GM21515 (cell line): ENCODE results near the gene ZNF320.
"Not testable (repeated sequence)": the region's sequence is repeated elsewhere in the genome, so short reads cannot be mapped to it uniquely, and the experiment has no call there.

Experiments
- ATAC-seq: cut with Tn5 transposase; IDR thresholded peaks from one replicate; pipeline ENCODE4 v1.9.1; 2021; ENCODE audit not compliant: unreplicated experiment

The ZNF320 gene

GRCh38 chr19:52922841-52923777 lies 25.7 kb upstream of the ZNF320 start, which contains the start of gene ZNF888:
ZNF888 (minus strand) TSS chr19:52923428; CDS start chr19:52917873, 5,555 bp downstream.
- ATAC-seq, result peak; percentile 93

DNA sequence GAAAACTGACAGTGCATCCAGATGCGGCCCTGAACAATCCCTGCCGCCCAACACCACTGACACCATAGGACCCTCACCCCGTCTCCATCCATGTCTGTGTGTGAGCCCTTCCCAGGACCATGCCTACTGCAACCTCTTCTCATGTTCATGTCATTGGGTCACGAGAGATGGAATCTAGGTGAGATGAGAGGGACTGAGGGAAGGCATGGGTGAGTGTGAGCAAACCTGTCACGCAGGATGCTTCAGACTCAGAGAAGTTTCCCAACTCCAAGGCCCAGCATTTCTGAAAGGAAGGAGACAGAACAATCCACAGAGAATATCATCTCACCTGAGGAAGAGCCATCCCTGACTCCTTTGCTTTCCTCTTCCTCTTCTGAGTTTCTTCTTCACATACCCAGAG lies 20.1 kb upstream of the ZNF320 start:
- ATAC-seq, result no peak

DNA sequence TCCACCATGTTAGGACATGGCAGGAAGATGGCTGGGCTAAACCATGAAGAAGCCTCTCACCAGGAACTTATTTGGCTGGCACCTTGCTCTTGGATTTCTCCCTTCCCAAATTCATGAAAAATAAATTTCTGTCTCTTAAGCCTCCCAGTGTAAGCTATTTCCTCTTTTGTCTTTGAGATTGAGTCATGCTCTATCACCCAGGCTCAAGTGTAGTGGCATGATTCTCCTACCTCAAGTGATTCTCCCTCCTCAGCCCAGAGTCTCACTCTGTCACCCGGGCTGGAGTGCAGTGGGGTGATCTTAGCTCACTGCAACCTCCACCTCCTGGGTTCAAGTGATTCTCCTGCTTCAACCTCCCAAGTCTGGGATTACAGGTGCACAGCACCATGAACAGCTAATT lies 13.2 kb upstream of the ZNF320 start:
- no peak for ATAC-seq

DNA sequence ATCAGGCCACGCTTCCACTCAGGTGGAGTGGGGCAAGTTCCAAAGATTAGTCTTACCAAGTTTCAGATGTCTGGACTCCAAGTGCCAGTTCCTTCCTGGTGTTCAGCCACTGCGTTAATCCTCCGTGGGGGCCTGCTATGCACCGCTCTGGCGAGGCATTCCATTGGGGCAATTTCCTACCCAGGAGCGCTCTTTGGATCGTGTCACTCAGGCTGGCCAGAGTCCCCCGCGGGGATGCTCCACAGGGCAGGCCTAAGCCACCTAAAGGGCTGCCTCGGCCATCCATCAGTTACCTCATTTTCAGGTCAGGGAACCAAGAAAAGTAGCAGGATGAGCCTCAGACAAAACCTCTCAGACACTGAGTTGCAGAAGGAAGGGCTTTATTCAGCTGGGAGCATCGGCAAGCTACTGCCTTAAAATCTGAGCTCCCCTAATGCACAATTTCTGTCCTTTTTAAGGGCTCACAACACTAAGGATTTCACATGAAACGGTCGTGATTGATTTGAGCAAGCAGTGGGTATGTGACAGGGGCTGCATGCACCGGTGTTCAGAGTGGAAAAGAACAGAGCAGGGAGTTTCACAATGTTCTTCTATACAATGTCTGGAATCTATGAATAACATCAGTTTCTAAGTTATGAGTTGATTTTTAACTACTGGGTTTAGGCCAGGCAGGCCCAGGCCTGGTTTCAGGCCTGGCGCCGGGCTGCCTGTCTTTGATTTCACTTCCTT lies 6.8 kb upstream of the ZNF320 start:
- ATAC-seq, result not testable (repeated sequence)

DNA sequence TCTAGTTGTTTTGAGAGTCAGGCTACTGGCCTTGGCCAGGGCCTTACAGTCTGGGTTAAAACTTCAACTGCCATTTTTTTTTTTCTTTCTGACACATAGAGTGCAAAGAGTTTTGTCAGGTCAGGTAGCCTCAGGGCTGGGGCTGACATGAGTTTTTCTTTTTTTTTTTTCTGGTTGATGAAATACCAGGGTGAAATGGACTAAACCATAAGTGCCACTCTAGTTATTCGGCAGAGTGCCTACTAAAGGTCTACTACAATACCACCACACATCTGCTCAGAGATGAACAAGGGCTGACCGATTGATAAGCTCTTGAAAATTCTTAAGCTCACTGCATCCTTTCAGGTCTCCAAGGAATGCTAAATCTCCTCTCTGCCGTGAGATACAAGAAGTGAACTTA lies 4.4 kb upstream of the ZNF320 start:
- no peak for ATAC-seq

- ATAC-seq, result not testable (repeated sequence)
These were observed 1.2 kb upstream of the ZNF320 start for GRCh38 chr19:52898596-52898995.

GRCh38 chr19:52898101-52898500 lies 666 bp upstream of the ZNF320 start:
- ATAC-seq, result no peak

DNA sequence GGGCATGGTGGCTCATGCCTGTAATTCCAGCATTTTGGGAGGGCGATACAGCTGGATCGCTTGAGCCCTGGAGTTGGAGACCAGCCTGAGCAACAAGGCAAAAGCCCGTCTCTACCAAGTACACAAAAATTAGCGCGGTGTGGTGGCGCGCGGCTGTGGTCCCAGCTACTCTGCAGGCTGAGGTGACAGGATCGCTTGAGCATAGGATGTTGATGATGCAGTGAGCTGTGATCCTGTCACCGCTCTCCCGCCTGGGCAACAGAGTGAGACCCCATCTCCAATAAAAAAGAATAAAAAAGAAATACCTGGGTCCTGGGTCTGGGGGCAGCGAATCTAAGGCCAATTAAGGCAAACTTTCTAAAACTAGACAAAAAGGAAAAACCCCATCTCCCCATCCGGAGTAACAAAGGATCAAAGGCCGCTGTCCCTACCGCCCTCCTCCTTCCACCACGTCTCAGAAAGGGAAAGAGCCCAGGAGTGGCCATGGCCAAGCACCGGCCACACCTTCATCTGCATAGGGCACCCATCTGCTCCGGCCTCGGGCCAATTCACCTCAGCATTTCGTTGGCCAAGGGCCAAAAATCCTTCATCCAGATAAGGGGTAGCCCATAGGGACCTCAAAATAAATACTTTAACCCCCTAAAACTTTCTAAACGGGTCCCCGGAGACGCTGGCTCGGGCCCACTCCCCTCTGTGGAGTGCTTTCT lies 851 bp downstream of the ZNF320 start:
- no peak for ATAC-seq

DNA sequence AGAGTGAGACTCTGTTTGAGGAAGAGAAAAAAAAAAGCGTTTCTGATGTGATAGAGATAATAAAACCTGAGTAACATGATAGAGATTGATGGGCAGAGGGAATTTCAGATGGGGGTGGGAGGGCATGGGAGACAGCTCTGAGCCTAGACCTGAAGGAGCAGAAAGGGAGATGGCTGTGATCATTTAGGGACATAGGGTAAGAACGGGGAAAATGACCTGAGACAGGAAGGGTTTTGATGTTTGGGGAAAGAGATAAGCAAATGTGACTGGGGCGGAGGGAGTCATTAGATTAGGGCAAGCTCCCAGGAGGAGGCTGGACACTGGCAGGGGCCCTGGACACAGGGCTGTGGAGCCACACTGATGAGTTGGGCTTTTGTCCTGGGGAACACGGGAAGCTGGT lies 6.1 kb downstream of the ZNF320 start:
- no peak for ATAC-seq

GRCh38 chr19:52889931-52890330 lies 7.5 kb downstream of the ZNF320 start:
- no peak for ATAC-seq

DNA sequence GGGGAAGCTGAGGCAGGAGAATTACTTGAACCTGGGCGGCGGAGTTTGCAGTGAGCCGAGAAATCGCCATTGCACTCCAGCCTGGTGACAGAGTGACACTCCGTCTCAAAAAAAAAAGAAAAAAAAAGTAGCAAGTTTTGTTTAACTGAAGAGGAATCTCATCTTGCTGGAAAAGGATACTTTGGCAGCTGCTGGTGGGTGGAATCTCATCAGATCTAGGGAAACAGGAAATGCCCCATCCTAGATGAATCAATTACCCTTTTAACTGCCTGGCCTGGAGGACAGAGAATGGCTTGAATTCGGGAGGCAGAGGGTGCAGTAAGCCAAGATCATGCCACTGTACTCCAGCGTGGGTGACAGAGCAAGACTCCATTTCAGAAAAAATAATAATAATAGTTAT lies 8.4 kb downstream of the ZNF320 start:
- ATAC-seq, result no peak

DNA sequence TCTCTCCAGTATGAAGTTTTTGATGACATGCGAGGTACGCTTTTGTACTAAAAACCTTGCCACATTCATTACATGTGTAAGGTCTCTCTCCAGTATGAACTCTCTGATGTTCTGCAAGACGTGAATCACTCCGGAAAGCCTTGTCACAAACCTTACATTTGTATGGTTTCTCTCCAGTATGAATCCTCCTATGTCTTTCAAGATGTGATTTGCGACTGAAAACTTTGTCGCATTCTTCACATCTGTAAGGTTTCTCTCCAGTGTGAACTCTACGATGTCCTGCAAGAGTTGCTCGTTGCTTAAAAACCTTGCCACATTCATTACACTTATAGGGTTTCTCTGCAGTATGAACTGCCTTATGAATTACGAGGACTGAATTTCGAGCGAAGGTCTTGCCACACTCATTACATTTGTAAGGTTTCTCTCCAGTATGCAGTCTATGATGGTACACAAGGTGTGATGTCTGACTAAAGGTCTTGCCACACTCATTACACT lies 16.5 kb downstream of the ZNF320 start:
- ATAC-seq, result no peak

- ATAC-seq, result not testable (repeated sequence)
These were observed 24.4 kb downstream of the ZNF320 start for GRCh38 chr19:52872996-52873395.

- ATAC-seq, result no peak
These were observed 26.0 kb downstream of the ZNF320 start for GRCh38 chr19:52871466-52871865.

GRCh38 chr19:52868031-52868430 lies 29.4 kb downstream of the ZNF320 start:
- ATAC-seq, result not testable (repeated sequence)

- ATAC-seq, result peak; percentile 96
These were observed 39.9 kb downstream of the ZNF320 start, which contains the start of gene ZNF468 for GRCh38 chr19:52857378-52858191. ZNF468 (minus strand) TSS chr19:52857619; CDS start chr19:52854272, 3,347 bp downstream.

DNA sequence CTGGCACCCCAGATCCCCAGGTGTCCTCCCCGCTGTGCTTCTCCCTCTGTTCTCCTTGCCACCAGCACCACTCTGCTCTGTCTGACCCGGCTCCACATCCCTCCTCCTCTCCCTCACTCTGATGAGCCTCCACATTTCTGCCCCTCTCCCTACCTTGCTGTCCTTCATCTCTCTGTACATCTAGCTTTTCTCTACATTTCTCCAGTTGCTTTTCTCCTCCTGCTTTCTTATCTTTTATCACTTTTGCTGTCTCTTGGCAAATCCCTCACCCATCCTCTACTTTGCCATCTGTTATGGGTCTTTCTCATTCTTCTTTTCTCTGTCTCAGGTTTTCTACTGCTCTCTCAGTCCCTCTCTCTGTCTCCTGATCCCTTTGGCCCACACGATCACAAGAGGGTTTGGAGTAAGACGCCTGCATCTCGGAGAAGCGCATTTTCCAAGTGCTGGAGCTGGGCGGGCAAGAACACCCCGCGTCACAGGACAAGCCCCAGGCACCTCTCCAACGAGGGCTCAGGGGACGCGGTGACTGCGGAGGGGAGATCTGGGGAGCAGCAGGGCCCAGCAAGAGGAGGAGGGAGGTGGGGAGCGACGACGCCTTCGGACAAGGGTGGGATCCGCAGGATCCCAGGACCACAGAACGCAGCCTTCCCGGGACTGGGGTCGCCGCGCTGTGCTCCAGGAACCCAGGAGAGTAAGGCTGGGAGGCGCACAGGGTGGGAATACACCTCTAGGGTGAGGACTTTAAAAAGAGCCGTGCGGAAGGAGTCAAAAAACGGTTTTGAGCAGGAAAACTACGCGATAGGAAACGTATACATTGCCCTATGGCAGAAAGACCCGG lies 40.7 kb downstream of the ZNF320 start:
- ATAC-seq, result peak; percentile 30
